NB4 (cell line): ENCODE results near the gene SMPX.

Experiments
- MYC ChIP-seq: IDR thresholded peaks from 2 replicates; pipeline ENCODE4 v1.6.1; 2011; ENCODE audit warnings: low read depth, low read length
- POLR2A ChIP-seq: IDR thresholded peaks from 2 replicates; pipeline ENCODE4 v1.6.1; 2011; ENCODE audit warnings: mild to moderate bottlenecking; ENCODE audit not compliant: insufficient read length; ENCODE audit errors: extremely low read depth
- TF ChIP-seq, protein P1 (sequence below): IDR thresholded peaks from one replicate; pipeline ENCODE4 v1.5.1; 2012; ENCODE audit warnings: low read depth, low read length
- TF ChIP-seq, protein P2 (sequence below): IDR thresholded peaks from 2 replicates; pipeline ENCODE4 v1.6.1; 2011; ENCODE audit warnings: low read depth, low read length

DNA sequence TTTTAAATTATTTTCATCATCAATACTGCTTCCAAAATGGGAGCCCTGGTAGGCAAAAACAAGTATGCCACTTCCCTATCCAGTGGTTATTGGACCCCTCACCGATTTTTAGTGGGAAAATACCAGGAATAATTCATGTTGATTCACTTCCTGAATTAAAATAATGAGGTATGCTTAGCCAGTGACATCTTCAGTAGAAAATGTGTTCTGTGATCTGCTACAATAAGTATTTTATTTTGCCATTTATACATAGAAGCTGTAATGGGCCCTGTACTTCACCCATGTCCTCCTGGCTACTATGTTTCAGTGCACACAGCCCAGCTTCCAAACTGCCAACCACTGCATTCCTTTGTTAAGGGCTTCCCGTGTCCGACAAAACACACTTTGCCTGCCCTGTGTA lies 58.8 kb downstream of the SMPX start:
- TF ChIP-seq, protein P1, sequence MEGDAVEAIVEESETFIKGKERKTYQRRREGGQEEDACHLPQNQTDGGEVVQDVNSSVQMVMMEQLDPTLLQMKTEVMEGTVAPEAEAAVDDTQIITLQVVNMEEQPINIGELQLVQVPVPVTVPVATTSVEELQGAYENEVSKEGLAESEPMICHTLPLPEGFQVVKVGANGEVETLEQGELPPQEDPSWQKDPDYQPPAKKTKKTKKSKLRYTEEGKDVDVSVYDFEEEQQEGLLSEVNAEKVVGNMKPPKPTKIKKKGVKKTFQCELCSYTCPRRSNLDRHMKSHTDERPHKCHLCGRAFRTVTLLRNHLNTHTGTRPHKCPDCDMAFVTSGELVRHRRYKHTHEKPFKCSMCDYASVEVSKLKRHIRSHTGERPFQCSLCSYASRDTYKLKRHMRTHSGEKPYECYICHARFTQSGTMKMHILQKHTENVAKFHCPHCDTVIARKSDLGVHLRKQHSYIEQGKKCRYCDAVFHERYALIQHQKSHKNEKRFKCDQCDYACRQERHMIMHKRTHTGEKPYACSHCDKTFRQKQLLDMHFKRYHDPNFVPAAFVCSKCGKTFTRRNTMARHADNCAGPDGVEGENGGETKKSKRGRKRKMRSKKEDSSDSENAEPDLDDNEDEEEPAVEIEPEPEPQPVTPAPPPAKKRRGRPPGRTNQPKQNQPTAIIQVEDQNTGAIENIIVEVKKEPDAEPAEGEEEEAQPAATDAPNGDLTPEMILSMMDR, result no peak
- TF ChIP-seq, protein P2, sequence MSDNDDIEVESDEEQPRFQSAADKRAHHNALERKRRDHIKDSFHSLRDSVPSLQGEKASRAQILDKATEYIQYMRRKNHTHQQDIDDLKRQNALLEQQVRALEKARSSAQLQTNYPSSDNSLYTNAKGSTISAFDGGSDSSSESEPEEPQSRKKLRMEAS, result no peak
- TF ChIP-seq POLR2A, result no peak
- no peak for TF ChIP-seq MYC
